NB4 (cell line): ENCODE results near the gene CA9.

ENCODE experiments used
- DNase-seq: peaks from one replicate; pipeline ENCODE4 v3.0.0; 2010; ENCODE audit warnings: low read depth
- H3K4me3 ChIP-seq: one replicate; pipeline ENCODE4 v1.5.1; 2011; ENCODE audit warnings: mild to moderate bottlenecking, low read depth, low read length, moderate library complexity
- CTCF ChIP-seq: IDR thresholded peaks from one replicate; pipeline ENCODE4 v1.5.1; 2012; ENCODE audit warnings: low read depth, low read length
- MAX ChIP-seq: IDR thresholded peaks from 2 replicates; pipeline ENCODE4 v1.6.1; 2011; ENCODE audit warnings: low read depth, low read length
- MYC ChIP-seq: IDR thresholded peaks from 2 replicates; pipeline ENCODE4 v1.6.1; 2011; ENCODE audit warnings: low read depth, low read length
- POLR2A ChIP-seq: IDR thresholded peaks from 2 replicates; pipeline ENCODE4 v1.6.1; 2011; ENCODE audit warnings: mild to moderate bottlenecking; ENCODE audit not compliant: insufficient read length; ENCODE audit errors: extremely low read depth

Gene CA9

GRCh38 chr9:35713578-35713977 lies 39.9 kb downstream of the CA9 start:
- no peak for DNase-seq
- no peak overlapping the region for H3K4me3 ChIP-seq
- TF ChIP-seq POLR2A = no peak
- TF ChIP-seq MAX = no peak
- no peak for TF ChIP-seq MYC

- DNase-seq = no peak
- no peak overlapping the region for H3K4me3 ChIP-seq
- TF ChIP-seq MYC (no peak), MAX (no peak), POLR2A (no peak), CTCF (no peak)
Measured at GRCh38 chr9:35714123-35714522, 40.4 kb downstream of the CA9 start.

- no peak for DNase-seq
- TF ChIP-seq MAX (no peak), MYC (no peak), POLR2A (no peak)
- H3K4me3 ChIP-seq = no peak overlapping the region
Measured at GRCh38 chr9:35714579-35715252, 41.0 kb downstream of the CA9 start.

GRCh38 chr9:35716230-35716629 lies 42.5 kb downstream of the CA9 start:
- no peak overlapping the region for H3K4me3 ChIP-seq
- TF ChIP-seq MYC (no peak), CTCF (no peak), POLR2A (no peak), MAX (no peak)
- DNase-seq = no peak

- DNase-seq = no peak
- no peak overlapping the region for H3K4me3 ChIP-seq
- TF ChIP-seq POLR2A = no peak
- no peak for TF ChIP-seq MYC
- no peak for TF ChIP-seq MAX
- TF ChIP-seq CTCF = no peak
Measured at GRCh38 chr9:35717132-35717870, 43.6 kb downstream of the CA9 start.

- H3K4me3 ChIP-seq = no peak overlapping the region
- DNase-seq = peak; percentile 93
- TF ChIP-seq MYC = no peak
- peak; percentile 55 for TF ChIP-seq MAX
Measured at GRCh38 chr9:35718721-35719511, 45.2 kb downstream of the CA9 start.

GRCh38 chr9:35719546-35719945 lies 45.8 kb downstream of the CA9 start:
- no peak overlapping the region for H3K4me3 ChIP-seq
- no peak for TF ChIP-seq POLR2A
- TF ChIP-seq MAX = no peak
- TF ChIP-seq MYC = no peak
- no peak for TF ChIP-seq CTCF
- no peak for DNase-seq
